HG03354 (cell line): Measurements from ENCODE around the gene PCDHB9.
"Not testable (repeated sequence)": the region's sequence is repeated elsewhere in the genome, so short reads cannot be mapped to it uniquely, and the experiment has no call there.

Experiments used
- ATAC-seq: cut with Tn5 transposase; IDR thresholded peaks from one replicate; pipeline ENCODE4 v1.9.1; 2021; ENCODE audit warnings: mild to moderate bottlenecking; ENCODE audit not compliant: unreplicated experiment, poor library complexity, severe bottlenecking

Gene PCDHB9

DNA sequence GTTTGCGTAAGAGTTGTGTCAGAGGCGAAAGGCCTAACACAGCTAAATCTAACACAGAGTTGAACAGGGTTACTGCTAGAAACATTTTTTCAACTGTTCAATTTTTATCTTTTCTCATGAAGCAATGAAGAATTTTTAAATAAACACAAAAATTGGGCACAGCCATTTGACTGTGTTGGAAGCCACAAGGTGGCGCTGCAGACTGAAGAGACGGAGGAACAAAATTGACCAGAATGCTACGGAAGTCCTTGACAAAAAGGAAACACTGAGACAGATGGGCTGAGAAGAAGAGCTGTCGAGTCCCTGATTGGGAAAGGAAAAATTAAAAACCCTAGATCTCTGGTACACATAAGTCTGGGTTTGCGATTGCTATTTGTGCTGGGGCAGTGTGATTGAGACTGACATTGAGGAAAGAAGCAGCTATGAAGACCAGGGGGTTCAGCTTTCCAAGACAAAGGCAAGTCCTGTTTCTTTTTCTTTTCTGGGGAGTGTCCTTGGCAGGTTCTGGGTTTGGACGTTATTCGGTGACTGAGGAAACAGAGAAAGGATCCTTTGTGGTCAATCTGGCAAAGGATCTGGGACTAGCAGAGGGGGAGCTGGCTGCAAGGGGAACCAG is at the start of gene PCDHB9:
TSS of gene PCDHB9 (plus strand) at position 265 of the 616 bp plus-strand sequence. CDS start at position 423, 158 bp downstream.
- ATAC-seq = no peak

- not testable (repeated sequence) for ATAC-seq
Observed at GRCh38 chr5:141137346-141137745, 49.6 kb upstream of the PCDHB9 start.

DNA sequence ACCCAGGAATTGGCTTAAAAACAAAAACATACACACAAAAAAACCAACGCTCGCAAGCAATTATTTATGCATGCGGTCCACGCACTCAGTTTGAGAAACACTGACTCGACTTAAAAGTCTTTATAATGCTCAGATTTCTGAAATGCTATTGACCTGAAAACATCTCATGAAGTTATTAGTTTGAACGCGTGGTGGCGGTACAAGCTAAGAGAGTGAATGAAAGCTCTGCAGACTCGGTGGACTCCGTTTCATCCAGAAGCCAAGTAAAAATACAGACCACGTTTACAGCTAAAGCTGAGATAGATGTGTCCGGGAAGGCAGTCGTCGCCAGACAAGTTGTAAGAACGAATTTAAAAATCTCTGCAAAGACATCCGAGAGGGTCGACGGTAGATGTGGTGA is 37.1 kb upstream of the PCDHB9 start, which contains the start of gene PCDHB6:
TSS of gene PCDHB6 (plus strand) at position 246 of the 400 bp plus-strand sequence. CDS start 201 bp downstream, outside the sequence.
- no peak for ATAC-seq

DNA sequence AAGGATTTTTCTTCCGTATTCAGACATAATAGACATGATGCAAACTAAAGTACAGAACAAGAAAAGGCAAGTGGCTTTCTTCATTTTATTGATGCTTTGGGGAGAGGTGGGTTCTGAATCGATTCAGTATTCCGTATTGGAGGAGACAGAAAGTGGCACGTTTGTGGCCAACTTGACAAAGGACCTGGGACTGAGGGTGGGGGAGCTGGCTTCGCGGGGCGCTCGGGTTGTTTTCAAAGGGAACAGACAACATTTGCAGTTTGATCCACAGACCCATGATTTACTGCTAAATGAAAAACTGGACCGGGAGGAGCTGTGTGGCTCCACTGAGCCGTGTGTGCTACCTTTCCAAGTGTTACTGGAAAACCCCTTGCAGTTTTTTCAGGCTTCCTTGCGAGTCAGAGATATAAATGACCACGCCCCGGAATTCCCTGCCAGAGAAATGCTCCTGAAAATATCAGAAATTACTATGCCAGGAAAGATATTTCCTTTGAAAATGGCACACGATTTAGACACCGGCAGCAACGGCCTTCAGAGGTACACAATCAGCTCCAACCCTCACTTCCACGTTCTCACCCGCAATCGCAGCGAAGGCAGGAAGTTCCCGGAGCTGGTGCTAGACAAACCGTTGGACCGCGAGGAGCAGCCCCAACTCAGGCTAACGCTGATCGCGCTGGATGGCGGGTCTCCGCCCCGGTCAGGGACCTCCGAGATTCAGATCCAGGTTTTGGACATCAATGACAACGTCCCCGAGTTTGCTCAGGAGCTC is 36.6 kb upstream of the PCDHB9 start:
- no peak for ATAC-seq

DNA sequence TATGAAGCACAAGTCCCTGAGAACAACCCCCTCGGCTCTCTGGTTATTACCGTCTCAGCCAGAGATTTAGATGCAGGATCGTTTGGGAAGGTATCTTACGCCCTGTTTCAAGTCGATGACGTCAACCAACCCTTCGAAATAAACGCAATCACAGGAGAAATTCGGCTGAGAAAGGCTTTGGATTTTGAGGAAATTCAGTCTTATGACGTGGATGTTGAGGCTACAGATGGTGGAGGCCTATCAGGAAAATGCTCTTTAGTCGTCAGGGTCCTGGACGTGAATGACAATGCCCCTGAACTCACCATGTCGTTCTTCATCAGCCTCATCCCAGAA is 36.0 kb upstream of the PCDHB9 start:
- no peak for ATAC-seq

DNA sequence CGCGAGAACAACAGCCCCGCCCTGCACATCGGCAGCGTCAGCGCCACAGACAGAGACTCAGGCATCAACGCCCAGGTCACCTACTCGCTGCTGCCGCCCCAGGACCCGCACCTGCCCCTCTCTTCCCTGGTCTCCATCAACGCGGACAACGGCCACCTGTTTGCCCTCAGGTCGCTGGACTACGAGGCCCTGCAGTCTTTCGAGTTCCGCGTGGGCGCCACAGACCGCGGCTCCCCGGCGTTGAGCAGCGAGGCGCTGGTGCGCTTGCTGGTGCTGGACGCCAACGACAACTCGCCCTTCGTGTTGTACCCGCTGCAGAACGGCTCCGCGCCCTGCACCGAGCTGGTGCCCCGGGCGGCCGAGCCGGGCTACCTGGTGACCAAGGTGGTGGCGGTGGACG is 35.3 kb upstream of the PCDHB9 start:
- not testable (repeated sequence) for ATAC-seq

- not testable (repeated sequence) for ATAC-seq
Observed at GRCh38 chr5:141152096-141152495, 34.9 kb upstream of the PCDHB9 start.

- no peak for ATAC-seq
Observed at GRCh38 chr5:141155540-141156374, 31.2 kb upstream of the PCDHB9 start.

GRCh38 chr5:141157356-141157755 is 29.6 kb upstream of the PCDHB9 start:
- not testable (repeated sequence) for ATAC-seq

DNA sequence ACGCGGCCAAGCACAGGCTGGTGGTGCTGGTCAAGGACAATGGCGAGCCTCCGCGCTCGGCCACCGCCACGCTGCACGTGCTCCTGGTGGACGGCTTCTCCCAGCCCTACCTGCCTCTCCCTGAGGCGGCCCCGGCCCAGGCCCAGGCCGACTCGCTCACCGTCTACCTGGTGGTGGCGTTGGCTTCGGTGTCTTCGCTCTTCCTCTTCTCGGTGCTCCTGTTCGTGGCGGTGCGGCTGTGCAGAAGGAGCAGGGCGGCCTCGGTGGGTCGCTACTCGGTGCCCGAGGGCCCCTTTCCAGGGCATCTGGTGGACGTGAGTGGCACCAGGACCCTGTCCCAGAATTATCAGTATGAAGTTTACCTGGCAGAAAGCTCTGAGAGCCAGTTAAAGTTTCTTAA is 29.1 kb upstream of the PCDHB9 start:
- not testable (repeated sequence) for ATAC-seq

- no peak for ATAC-seq
Observed at GRCh38 chr5:141172381-141173204, 14.4 kb upstream of the PCDHB9 start, which contains the start of gene PCDHB7. Gene PCDHB7, plus strand, starts transcription at chr5:141172644. Its CDS starts 192 bp downstream, at chr5:141172836.

- not testable (repeated sequence) for ATAC-seq
Observed at GRCh38 chr5:141174291-141175104, 12.5 kb upstream of the PCDHB9 start.

- ATAC-seq = no peak
Observed at GRCh38 chr5:141175933-141176332, 11.0 kb upstream of the PCDHB9 start.

GRCh38 chr5:141177577-141178191 is 9.3 kb upstream of the PCDHB9 start, which contains the start of gene PCDHB8:
Gene PCDHB8, plus strand, starts transcription at chr5:141177790. Its CDS starts 245 bp downstream, at chr5:141178035.
- not testable (repeated sequence) for ATAC-seq

- ATAC-seq = not testable (repeated sequence)
Observed at GRCh38 chr5:141179371-141179770, 7.6 kb upstream of the PCDHB9 start.

- not testable (repeated sequence) for ATAC-seq
Observed at GRCh38 chr5:141179876-141180275, 7.1 kb upstream of the PCDHB9 start.

DNA sequence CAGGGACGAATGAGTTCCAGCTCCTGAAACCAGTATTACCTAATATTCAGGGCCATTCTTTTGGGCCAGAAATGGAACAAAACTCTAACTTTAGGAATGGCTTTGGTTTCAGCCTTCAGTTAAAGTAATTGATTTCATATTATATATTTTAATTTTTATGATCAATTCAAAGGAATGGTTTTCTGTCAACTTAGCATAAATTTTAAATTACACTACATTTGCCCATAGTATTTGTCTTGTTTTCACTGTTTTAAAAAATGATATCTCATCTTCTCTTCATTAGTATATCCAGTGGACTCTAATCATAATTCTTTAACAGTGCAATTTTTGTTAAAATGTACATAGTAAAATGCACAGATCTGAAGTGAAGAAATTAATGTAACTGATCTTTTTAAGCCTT is 6.6 kb upstream of the PCDHB9 start:
- no peak for ATAC-seq

- no peak for ATAC-seq
Observed at GRCh38 chr5:141182248-141182647, 4.7 kb upstream of the PCDHB9 start, which contains the start of gene PCDHB16. Gene PCDHB16, plus strand, starts transcription at chr5:141182387. Its CDS starts 173 bp downstream, at chr5:141182560.
